HG02678 (cell line): ENCODE measurements around the gene TRIAP1.
"Not testable (repeated sequence)": the region's sequence is repeated elsewhere in the genome, so short reads cannot be mapped to it uniquely, and the experiment has no call there.

Source experiments
- ATAC-seq: cut with Tn5 transposase; IDR thresholded peaks from one replicate; pipeline ENCODE4 v1.9.1; 2021; ENCODE audit warnings: mild to moderate bottlenecking, moderate library complexity; ENCODE audit not compliant: unreplicated experiment

Gene TRIAP1

GRCh38 chr12:120468821-120469449, 22.8 kb upstream of the TRIAP1 start:
- ATAC-seq = peak; percentile 32

GRCh38 chr12:120468325-120468820, 22.2 kb upstream of the TRIAP1 start:
- ATAC-seq = no peak

GRCh38 chr12:120467439-120467838, 21.3 kb upstream of the TRIAP1 start:
- ATAC-seq = no peak

GRCh38 chr12:120466560-120467315, 20.6 kb upstream of the TRIAP1 start:
- no peak for ATAC-seq

- no peak for ATAC-seq
Observed at GRCh38 chr12:120465756-120466155, 19.6 kb upstream of the TRIAP1 start.

- no peak for ATAC-seq
Observed at GRCh38 chr12:120463712-120464111, 17.5 kb upstream of the TRIAP1 start.

GRCh38 chr12:120462099-120462640, 16.0 kb upstream of the TRIAP1 start:
- ATAC-seq = no peak

- ATAC-seq = no peak
Observed at GRCh38 chr12:120460157-120460556, 14.0 kb upstream of the TRIAP1 start.

GRCh38 chr12:120457133-120457532, 10.9 kb upstream of the TRIAP1 start:
- ATAC-seq = no peak

- ATAC-seq = no peak
Observed at GRCh38 chr12:120455302-120455701, 9.1 kb upstream of the TRIAP1 start.

GRCh38 chr12:120453977-120454376, 7.8 kb upstream of the TRIAP1 start:
- no peak for ATAC-seq

- ATAC-seq = no peak
Observed at GRCh38 chr12:120453060-120453750, 7.0 kb upstream of the TRIAP1 start.

- ATAC-seq = not testable (repeated sequence)
Observed at GRCh38 chr12:120452524-120452923, 6.3 kb upstream of the TRIAP1 start.

GRCh38 chr12:120447992-120448391, 1.8 kb upstream of the TRIAP1 start:
- no peak for ATAC-seq

- ATAC-seq = not testable (repeated sequence)
Observed at GRCh38 chr12:120446844-120447178, 627 bp upstream of the TRIAP1 start.

GRCh38 chr12:120444676-120445075, 1.5 kb downstream of the TRIAP1 start:
- no peak for ATAC-seq

- no peak for ATAC-seq
Observed at GRCh38 chr12:120439646-120440247, 6.4 kb downstream of the TRIAP1 start.

GRCh38 chr12:120438495-120439198, 7.5 kb downstream of the TRIAP1 start:
- ATAC-seq = no peak

- peak; percentile 97 for ATAC-seq
Observed at GRCh38 chr12:120437735-120438494, 8.3 kb downstream of the TRIAP1 start, which contains the start of gene COX6A1. TSS of gene COX6A1 (plus strand) at chr12:120438113. CDS start at chr12:120438127, 14 bp downstream.
